Activated T-cell treated with anti-CD3 and anti-CD28 coated beads for 24 hours (primary cell): ENCODE results near the gene TRPC3.

Source experiments
- DNase-seq: peaks from one replicate; pipeline ENCODE4 v3.0.0-alpha.2; 2020; ENCODE audit warnings: low read depth

Gene TRPC3

GRCh38 chr4:121873604-121874003, 78.3 kb downstream of the TRPC3 start:
- DNase-seq, result no peak

GRCh38 chr4:121869841-121870822, 81.7 kb downstream of the TRPC3 start, which contains the start of gene BBS7:
Gene BBS7 (minus strand): TSS chr4:121870474. CDS start chr4:121870313, 161 bp downstream.
- DNase-seq, result peak; percentile 98

GRCh38 chr4:121863799-121864198, 88.1 kb downstream of the TRPC3 start:
- no peak for DNase-seq

DNA sequence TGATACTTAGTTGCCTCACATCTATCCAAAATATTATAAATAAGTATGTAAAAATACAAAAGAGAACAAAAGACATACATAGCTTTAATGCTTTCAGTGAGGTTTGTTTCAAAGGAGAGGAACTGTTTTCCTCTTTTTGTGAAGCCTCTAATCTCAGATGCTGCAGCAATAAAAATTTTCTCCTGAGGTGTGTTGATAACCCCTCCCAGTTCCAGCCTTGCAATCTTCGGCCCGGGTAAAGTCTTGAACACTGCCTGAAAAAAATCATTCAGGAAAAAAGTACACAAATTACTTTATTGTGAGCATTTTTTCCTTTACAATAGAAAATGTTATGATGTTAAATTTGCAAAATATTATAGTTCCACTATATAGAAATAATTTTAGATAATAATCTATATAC, 90.4 kb downstream of the TRPC3 start:
- DNase-seq, result no peak

DNA sequence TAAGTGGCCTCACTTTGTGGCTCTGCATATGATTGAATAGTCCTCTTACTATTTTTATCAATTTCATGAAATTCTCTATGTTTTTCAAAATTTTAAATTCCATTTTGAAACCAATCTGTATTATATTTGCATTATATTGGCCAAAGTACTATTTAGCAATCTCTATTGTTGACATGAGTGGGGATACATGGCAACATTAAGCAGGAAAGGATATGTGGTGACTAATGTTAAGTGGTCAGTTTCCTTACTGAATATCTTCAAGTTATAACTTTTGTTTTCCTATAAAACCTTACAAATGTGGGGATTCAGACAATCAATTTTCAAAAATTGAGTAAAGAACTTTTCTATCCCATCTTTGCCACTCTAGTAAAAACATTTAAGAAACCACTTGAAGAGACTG, 91.7 kb downstream of the TRPC3 start:
- no peak for DNase-seq

DNA sequence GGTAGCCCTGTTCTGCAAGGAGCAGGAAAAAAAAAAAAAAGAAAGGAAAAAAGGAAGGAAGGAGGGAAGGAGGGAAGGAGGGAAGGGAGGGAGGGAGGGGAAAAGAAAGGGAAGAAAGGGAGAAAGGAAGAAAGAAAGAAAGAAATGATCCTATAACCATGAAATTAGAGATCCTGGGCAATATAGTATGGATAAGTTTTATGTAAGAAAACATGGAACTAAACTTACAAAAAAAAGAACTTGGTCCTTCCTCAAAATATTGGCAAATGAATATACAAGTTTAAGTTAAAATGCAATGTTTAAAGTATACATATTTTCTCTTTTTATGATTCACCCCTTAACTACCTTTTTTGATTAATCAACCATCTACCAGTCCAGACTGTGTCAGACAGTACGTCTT, 100.5 kb downstream of the TRPC3 start:
- no peak for DNase-seq

- DNase-seq, result no peak
Measured at GRCh38 chr4:121846662-121847061, 105.2 kb downstream of the TRPC3 start.

DNA sequence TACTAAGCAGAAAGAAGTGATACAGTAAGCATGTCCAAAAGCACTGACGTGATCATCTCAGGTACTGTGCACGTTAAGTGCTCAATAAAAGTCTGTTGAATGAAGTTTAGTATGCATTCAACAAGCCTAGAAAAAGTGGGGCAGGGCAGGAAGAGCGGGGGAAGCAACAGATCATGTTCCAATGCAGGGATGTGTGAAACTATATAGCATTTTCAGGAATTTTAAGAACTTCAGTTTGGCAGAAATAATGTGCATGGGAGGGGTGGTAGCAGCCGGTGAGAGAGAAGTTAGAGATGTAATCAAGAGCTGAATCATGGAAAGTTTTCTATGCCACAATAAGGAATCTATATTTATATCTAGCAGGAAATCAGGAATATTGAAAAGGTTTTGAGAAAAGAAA, 109.0 kb downstream of the TRPC3 start:
- no peak for DNase-seq

DNA sequence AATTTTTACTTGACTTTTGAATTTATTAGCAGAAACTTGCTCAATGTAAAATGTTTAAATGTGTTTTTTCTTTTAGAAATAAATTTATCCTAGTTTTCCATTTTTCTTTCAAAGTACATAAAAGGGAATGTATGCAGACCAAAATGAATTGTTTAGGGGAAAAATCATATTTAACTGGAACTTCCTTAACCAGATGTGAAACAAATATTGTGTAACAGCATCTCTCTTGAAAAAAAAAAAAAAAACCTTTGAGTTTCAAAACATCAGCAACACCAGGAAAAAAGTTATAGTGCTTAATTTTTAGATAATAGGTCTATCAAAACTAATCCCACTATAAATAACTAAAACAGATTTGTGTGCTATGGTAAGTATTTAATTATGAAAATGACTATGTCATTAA, 113.7 kb downstream of the TRPC3 start:
- no peak for DNase-seq

DNA sequence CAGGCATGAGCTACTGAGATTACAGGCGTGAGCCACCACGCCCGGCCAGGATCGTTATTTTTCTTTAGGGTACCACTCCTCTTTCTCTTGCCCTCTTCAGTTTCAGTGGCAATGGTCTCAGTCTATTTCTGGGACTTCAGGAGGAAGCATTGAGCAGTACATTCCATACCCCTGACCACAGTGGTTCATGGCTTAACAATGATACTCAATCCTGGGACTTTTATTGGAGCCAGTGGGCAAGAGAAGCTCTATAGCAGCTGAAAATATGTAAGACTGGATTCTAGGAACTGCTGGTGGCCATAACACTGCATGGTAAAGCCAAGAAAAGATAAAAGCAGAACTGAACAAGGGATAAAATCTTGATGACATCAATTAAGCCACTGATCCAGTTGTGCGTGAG, 122.3 kb downstream of the TRPC3 start:
- DNase-seq, result no peak
